HepG2 (cell line): ENCODE results near the gene COX5B. TPM values are rescaled to one million over a fixed set of nuclear protein-coding genes. Genes with fewer than 3 reads are reported as not detected.

ENCODE experiments used
- E2F2 ChIP-seq: sonication (generic); formaldehyde crosslinking; IDR thresholded peaks from 2 replicates; pipeline ENCODE4 v1.4.0; 2020; ENCODE audit warnings: missing genetic modification reagents, borderline replicate concordance
- GATA4 ChIP-seq: sonication (generic); IDR thresholded peaks from 2 replicates; pipeline ENCODE4 v1.6.1; 2016; ENCODE audit warnings: antibody characterized with exemption, low read depth, borderline replicate concordance
- KDM1A ChIP-seq: IDR thresholded peaks from 2 replicates; pipeline ENCODE4 v1.6.1; 2016; ENCODE audit warnings: missing compliant biosample characterization
- MEF2D ChIP-seq: sonication (generic); formaldehyde crosslinking; IDR thresholded peaks from 2 replicates; pipeline ENCODE4 v1.5.1; 2020; ENCODE audit warnings: mild to moderate bottlenecking, missing genetic modification reagents
- NBN ChIP-seq: fragments of 450-650 bp; conservative IDR thresholded peaks from 2 replicates; pipeline ENCODE4 v1.6.1; 2017
- RNF219 ChIP-seq: sonication (generic); formaldehyde crosslinking; IDR thresholded peaks from 2 replicates; pipeline ENCODE4 v1.5.0; 2020; ENCODE audit warnings: mild to moderate bottlenecking, missing genetic modification reagents
- SRSF1 ChIP-seq: fragments of 200-400 bp; formaldehyde crosslinking; optimal IDR thresholded peaks from 2 replicates; pipeline ENCODE3; 2017; ENCODE audit warnings: mild to moderate bottlenecking, low read depth, low read length, moderate library complexity
- TGIF2 ChIP-seq: IDR thresholded peaks from 2 replicates; pipeline ENCODE4 v1.6.1; 2016; ENCODE audit warnings: control low read depth, missing compliant biosample characterization
- TP53 ChIP-seq: sonication (generic); formaldehyde crosslinking; conservative IDR thresholded peaks from 2 replicates; pipeline ENCODE4 v1.4.0; 2020; ENCODE audit warnings: missing genetic modification reagents
- ZNF142 ChIP-seq: sonication (generic); formaldehyde crosslinking; IDR thresholded peaks from 2 replicates; pipeline ENCODE4 v1.4.0; 2020; ENCODE audit warnings: missing genetic modification reagents
- ZNF362 ChIP-seq: sonication (generic); formaldehyde crosslinking; IDR thresholded peaks from 2 replicates; pipeline ENCODE4 v1.4.0; 2020; ENCODE audit warnings: missing genetic modification reagents, mild to moderate bottlenecking, borderline replicate concordance
- ZNF383 ChIP-seq: sonication (generic); formaldehyde crosslinking; IDR thresholded peaks from 2 replicates; pipeline ENCODE4 v1.4.0; 2020; ENCODE audit warnings: missing genetic modification reagents, mild to moderate bottlenecking, borderline replicate concordance
- ZNF564 ChIP-seq: sonication (generic); formaldehyde crosslinking; IDR thresholded peaks from 2 replicates; pipeline ENCODE4 v1.8.1; 2023; ENCODE audit warnings: mild to moderate bottlenecking, missing genetic modification reagents
- ZNF709 ChIP-seq: sonication (generic); formaldehyde crosslinking; IDR thresholded peaks from 2 replicates; pipeline ENCODE4 v1.5.0; 2020; ENCODE audit warnings: mild to moderate bottlenecking, missing genetic modification reagents
- ZNF800 ChIP-seq: sonication (generic); formaldehyde crosslinking; IDR thresholded peaks from 2 replicates; pipeline ENCODE4 v1.4.0; 2020; ENCODE audit warnings: missing genetic modification reagents
- ZSCAN30 ChIP-seq: sonication (generic); formaldehyde crosslinking; IDR thresholded peaks from 2 replicates; pipeline ENCODE4 v1.5.0; 2020; ENCODE audit warnings: mild to moderate bottlenecking, missing genetic modification reagents
- polyA plus RNA-seq, 8 experiments: library from polyadenylated mRNA; depleted of rRNA in 3 of 8; stranded (reverse) in 7 of 8; unstranded in 1 of 8; fragments of >200 nt; fragmentation: Illumina TruSeq in 4 of 8; extraction: Trizol in 4 of 8; gene quantifications; 2 replicates each; pipeline versions ENCODE4 v1.2.1 to v1.2.3, GENCODE V29; 2011 to 2016; ENCODE audit warnings: low read depth in 4 of 8, missing spikeins in 1 of 8, mixed read lengths in 1 of 8; ENCODE audit not compliant: insufficient read depth in 1 of 8
- total RNA-seq, 5 experiments: library from RNA; depleted of rRNA; stranded (reverse); fragments of >200 nt; fragmentation: Illumina TruSeq; extraction: Trizol; gene quantifications; 2 replicates each; pipeline ENCODE4 v1.2.3, GENCODE V29; 2016; ENCODE audit warnings: low read depth in 1 of 5

Gene COX5B
- total and polyA plus RNA-seq, 2 of the 13 experiments (the other 11 are each of a cell fraction or from before 2014, with no cell fraction given) = 453 to 536 TPM

- peak; percentile 78 for TF ChIP-seq SRSF1
- TF ChIP-seq RNF219 = no peak
- no peak for TF ChIP-seq NBN
- TF ChIP-seq ZNF142 (CRISPR knock-in tag) = no peak; the same call in 1 of the 2 replicates
- TF ChIP-seq KDM1A (CRISPR knock-in tag) = no peak
- TF ChIP-seq E2F2 = peak; percentile 91; the same call in 1 of the 2 replicates
- TF ChIP-seq ZNF362 = peak; percentile 26; the same call in 1 of the 2 replicates
- TF ChIP-seq GATA4 = no peak; the same call in 1 of the 2 replicates
- peak; percentile 63; the same call in 1 of the 2 replicates for TF ChIP-seq ZNF709 (CRISPR knock-in tag)
- peak; percentile 42; the same call in 1 of the 2 replicates for TF ChIP-seq TGIF2 (CRISPR knock-in tag)
- no peak for TF ChIP-seq ZSCAN30 (CRISPR knock-in tag)
- TF ChIP-seq ZNF383 (CRISPR knock-in tag) = no peak
- TF ChIP-seq MEF2D (CRISPR knock-in tag) = peak; percentile 66; the same call in 1 of the 2 replicates
- peak; percentile 89 for TF ChIP-seq TP53
- TF ChIP-seq ZNF564 (CRISPR knock-in tag) = no peak
- peak; percentile 95 for TF ChIP-seq ZNF800 (CRISPR knock-in tag)
These were observed at the start of gene COX5B (continued) for GRCh38 chr2:97645695-97646629.
